ENCODE data around the gene TYMP. TPM values are rescaled to one million over a fixed set of nuclear protein-coding genes. Genes with fewer than 3 reads are reported as not detected.

Gene TYMP
- total and polyA plus RNA-seq, 10 of the 15 experiments (the other 5 are each of a cell fraction or from before 2014, with no cell fraction given), result 0.42 to 57.8 (median 24.6) TPM

- no peak for FAIRE-seq
- POLR2A ChIA-PET, result interaction anchor here (1.9 kb wide), 1 partner anchor 12 kb away, joined by 7 read pairs; no protein-coding TSS in a partner anchor
- no peak overlapping the region for H3K9ac ChIP-seq (ENCODE audit: control insufficient read depth, insufficient read depth, low read length)
- intact Hi-C loops (cut with micrococcal nuclease; ENCODE audit: unreplicated experiment) (no loop called here), in situ Hi-C loops (cut with MboI) (no loop called here)
- CTCF ChIA-PET, result no interaction called here
- H3K27ac ChIP-seq (ENCODE audit: control insufficient read depth, insufficient read depth), result no peak overlapping the region
- SMC1A ChIA-PET (ENCODE audit: uncharacterized antibody, unreplicated experiment), result no interaction called here
- 14% methylated on average over 39 of the region's 45 CpGs for WGBS (ENCODE audit: insufficient coverage, insufficient replicate concordance, low lambda C conversion rate, missing lambda C conversion rate)
- ATAC-seq, result no peak
- peaks cover 0 to 3% of the 10 kb centered on the region in 2 experiments; a peak in 2 of 4 replicates for H3K27me3 ChIP-seq (replicated peaks in 1 of 2; ENCODE audit: control insufficient read depth in 2 of 2, insufficient read depth in 2 of 2, low read length in 1 of 2)
- no peak for DNase-seq (ENCODE audit: low read depth, low spot score)
- BruUV-seq (replicated peaks), result no TSS peak
- no peak for TF ChIP-seq PRDM15 (CRISPR knock-in tag; IDR thresholded peaks at IDR 0.05)
- TF ChIP-seq SUZ12 (IDR thresholded peaks at IDR 0.05; ENCODE audit: unreplicated experiment), result peak; percentile 24
- no peak for TF ChIP-seq NRF1 (conservative IDR thresholded peaks at IDR 0.05; ENCODE audit: low read depth, low read length)
- H3K4me2 ChIP-seq (ENCODE audit: control insufficient read depth, insufficient read depth), result peak overlapping the region; percentile 59; the same call in 1 of the 2 replicates
- no peaks in the 10 kb centered on the region for H3K4me1 ChIP-seq (ENCODE audit: control insufficient read depth, insufficient read depth, low read length)
- no peaks in the 10 kb centered on the region for H3K9me3 ChIP-seq (replicated peaks; ENCODE audit: control insufficient read depth, insufficient read depth, low read length)
- H3K79me2 ChIP-seq (ENCODE audit: control insufficient read depth, insufficient read depth, low read length), result no peaks in the 10 kb centered on the region
- no peaks in the 10 kb centered on the region for H4K20me1 ChIP-seq (ENCODE audit: control insufficient read depth, insufficient read depth)
- no peaks in the 10 kb centered on the region for H3K36me3 ChIP-seq (ENCODE audit: control insufficient read depth in 2 of 2, insufficient read depth in 2 of 2, low read length in 1 of 2)
- peak overlapping the region; percentile 65 for H2AFZ ChIP-seq (ENCODE audit: control insufficient read depth, low read depth, low read length)
- RAD21 ChIA-PET (ENCODE audit: unreplicated experiment), result no interaction called here
- peak overlapping the region; percentile 55; the same call in 1 of the 2 replicates for H3K4me3 ChIP-seq
These were observed 48.8 kb downstream of the TYMP start for GRCh38 chr22:50481045-50481439.
